Peyer's patch (tissue), 4 donors: ENCODE data around the gene PHYKPL.

Experiments used
- POLR2A ChIP-seq, 2 donors: fragments of 450-650 bp; IDR thresholded peaks; one replicate each; pipeline ENCODE4 v1.5.1; 2017; ENCODE audit warnings: antibody characterized with exemption in 2 of 2, mild to moderate bottlenecking in 2 of 2, moderate library complexity in 2 of 2
- TF ChIP-seq, protein P1 (sequence below), 6 experiments: fragments of 450-650 bp in 4 of 6; fragments of 200-600 bp in 2 of 6; sonication (generic) in 1 of 6; IDR thresholded peaks; one replicate each; pipeline ENCODE4 v1.5.1; 2017 to 2019; ENCODE audit warnings: antibody characterized with exemption in 6 of 6, mild to moderate bottlenecking in 3 of 6, moderate library complexity in 1 of 6

DNA sequence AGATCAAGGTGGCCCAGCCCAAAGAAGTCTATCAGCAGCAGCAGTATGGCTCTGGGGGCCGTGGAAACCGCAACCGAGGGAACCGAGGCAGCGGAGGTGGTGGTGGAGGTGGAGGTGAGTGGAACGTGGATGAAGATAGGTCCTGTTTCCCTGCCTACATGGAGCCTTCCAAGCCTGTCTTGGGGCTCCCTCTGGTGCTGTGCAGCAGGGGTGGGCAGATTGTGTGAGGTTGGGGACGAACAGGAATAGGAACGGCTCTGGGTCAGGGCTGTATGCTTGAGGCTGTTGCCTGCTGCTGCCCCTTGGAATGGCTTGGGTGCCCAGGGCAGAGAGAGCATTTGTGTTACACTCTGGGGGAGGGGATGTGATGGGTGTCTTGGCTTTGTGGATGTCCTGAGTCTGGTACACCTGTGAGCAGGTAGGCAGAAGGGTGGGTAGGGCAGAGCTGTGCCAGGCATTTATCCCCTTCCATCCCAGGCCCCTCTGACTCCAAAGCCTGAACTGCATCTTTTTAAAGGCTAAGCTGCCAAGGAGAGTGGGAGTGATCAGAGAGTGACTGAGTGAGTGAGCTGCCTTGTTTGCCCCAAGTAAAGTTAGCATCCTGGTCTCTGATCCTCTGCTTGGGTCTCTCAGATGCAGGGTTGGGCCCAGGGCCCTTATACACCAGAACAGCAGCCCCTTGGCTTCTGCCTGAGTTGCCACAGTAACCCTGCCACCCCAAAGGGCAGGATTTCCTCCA is 23.1 kb downstream of the PHYKPL start:
- TF ChIP-seq POLR2A (IDR thresholded peaks at IDR 0.05) = no peak
- TF ChIP-seq, protein P1, sequence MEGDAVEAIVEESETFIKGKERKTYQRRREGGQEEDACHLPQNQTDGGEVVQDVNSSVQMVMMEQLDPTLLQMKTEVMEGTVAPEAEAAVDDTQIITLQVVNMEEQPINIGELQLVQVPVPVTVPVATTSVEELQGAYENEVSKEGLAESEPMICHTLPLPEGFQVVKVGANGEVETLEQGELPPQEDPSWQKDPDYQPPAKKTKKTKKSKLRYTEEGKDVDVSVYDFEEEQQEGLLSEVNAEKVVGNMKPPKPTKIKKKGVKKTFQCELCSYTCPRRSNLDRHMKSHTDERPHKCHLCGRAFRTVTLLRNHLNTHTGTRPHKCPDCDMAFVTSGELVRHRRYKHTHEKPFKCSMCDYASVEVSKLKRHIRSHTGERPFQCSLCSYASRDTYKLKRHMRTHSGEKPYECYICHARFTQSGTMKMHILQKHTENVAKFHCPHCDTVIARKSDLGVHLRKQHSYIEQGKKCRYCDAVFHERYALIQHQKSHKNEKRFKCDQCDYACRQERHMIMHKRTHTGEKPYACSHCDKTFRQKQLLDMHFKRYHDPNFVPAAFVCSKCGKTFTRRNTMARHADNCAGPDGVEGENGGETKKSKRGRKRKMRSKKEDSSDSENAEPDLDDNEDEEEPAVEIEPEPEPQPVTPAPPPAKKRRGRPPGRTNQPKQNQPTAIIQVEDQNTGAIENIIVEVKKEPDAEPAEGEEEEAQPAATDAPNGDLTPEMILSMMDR (IDR thresholded peaks at IDR 0.05) = no peak
